DMS53 (cell line): ENCODE data around the gene DUS3L.

ENCODE experiments used
- DNase-seq: peaks from one replicate; lab custom pipeline; 2025; lab: John Stamatoyannopoulos, UW

The DUS3L gene

DNA sequence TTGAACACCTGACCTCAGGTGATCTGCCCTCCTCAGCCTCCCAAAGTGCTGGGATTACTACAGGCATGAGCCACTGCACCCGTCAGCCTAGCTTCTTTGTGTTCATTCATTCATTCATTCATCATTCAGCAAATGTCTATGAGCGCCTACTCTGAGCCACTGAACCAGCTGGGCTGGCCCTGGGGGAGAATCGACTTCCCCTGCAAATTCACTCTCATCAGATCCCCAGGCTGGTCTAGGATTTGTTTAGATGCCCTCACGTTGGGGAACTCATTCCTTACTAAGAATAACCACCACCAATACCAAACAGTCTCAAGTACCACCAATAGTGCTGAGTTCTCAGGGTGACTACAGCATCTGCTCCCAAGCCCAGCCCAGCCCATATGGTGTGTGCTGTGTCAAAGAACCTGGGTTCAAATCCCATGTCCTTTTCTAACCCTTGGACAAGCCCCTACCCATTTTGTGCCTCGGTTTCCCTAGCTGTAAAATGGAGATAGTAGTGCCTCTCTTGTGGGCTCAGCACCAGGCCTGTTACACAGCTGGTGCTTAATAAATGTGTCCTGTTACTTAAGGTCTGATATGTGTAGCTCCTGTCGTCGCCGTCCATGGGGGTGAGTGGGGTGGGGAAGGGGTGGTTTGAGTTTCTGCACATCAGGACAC is 30.7 kb upstream of the DUS3L start:
- DNase-seq: no peak

DNA sequence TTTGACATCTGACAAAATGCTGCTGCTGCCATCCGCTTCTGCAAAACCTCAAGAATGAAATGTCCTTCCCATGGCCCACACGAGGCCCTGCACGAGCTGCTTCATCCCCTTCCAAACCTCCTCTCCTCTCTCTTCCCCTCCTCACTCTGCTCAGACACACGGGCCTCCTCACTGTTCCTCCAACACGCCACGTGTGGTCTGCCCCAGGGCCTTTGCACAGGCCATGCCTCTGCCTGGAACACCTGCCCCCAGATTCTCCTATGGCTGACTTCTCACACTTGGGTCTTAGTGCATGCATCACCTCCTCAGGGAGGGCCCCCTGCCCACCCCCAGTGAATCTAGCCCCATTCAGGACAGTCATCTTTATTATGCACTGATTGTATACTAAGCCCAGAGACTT is 29.8 kb upstream of the DUS3L start:
- DNase-seq: no peak

GRCh38 chr19:5818594-5818993 is 27.6 kb upstream of the DUS3L start:
- DNase-seq: no peak

- DNase-seq: no peak
Measured at GRCh38 chr19:5817218-5817617, 26.3 kb upstream of the DUS3L start.

GRCh38 chr19:5814852-5815246 is 23.9 kb upstream of the DUS3L start:
- no peak for DNase-seq

DNA sequence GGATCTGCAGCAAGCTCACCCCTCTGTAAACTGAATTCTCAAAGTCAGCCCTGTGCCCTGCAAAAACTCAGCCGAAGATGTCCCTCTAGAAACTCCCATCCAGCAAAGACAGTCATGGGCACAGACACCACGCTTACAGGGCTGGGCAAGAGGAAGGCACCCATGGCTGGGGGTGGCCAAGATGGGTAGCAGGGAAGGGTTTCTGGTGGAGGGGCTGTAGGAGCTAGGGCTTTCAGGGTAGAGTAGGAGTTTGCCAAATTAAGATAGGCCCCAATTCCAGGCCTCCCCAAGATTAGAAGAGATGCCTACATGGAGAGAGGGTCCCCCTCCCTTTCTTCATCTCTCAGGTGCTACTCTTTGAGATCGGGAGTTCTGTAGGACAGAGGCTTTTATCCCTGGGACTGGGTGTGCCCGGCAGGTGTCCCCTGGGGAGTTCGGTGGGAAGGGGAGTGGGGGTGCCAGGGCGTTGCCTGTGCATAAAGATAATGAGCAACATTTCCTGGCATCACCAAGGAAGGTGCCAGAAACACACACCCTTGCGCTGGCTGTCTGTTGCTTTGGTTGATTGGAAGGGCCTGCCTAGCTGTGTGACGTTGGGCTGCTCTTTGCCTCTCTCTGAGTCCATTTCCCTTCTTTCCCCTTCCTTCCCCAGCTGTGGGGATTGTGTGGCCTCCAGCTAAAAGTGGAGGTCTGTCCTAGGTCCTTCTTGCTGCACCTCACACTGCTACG is 23.3 kb upstream of the DUS3L start:
- no peak for DNase-seq

- no peak for DNase-seq
Measured at GRCh38 chr19:5811117-5811516, 20.2 kb upstream of the DUS3L start.

GRCh38 chr19:5809469-5809868 is 18.5 kb upstream of the DUS3L start:
- DNase-seq: no peak

- no peak for DNase-seq
Measured at GRCh38 chr19:5809053-5809452, 18.1 kb upstream of the DUS3L start.

DNA sequence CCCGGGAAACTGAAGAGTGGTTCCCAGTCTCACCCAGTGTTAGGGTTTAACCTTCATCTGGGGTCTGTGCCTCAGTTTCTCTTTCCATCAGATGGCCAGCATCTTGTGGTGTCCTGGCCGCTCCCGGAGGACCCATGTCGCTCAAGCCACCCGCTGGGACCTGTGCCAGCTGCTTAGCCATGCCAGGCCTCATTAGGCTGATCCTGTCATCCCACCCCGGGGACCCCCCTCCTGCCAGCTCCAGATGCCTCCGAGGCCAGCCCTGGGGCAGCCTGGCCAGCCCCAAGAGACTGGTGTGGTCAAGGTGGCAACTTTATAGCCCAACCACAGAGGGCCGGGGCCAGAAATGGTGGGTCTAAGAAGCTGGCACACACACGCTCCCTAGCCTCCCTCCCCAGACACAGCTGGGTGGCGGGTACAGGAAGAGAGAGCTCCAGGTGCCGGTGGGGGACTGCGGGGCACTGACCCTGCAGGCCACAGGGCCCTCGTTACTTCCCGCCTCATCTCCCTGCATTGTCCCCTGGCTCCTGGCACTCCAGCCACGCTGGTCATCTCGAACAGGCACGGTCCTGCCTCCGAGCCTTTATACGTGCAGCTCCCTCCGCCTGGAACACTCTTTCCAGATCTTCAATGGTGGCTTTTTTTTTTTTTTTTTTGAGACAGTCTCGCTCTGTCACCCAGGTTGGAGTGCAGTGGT is 17.3 kb upstream of the DUS3L start:
- no peak for DNase-seq

DNA sequence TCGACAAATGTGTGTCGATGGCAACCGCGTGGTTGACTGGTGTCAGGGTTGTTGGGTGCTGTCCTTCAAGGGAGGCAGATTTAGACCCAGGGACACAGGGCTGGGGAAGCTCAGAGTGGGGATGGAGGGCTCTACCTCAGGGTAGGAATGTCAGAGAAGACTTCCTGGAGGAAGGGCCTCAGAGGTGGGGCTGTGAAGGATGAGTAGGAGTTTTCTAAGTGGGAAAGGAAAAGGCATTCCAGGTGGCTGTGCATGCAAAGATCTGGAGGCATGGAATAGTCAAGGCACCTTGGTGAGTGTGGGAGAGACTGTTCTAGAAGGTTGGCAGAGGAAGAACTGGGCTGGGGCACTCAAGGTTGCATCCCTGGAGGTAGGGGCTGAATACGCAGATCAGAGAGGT is 15.9 kb upstream of the DUS3L start:
- no peak for DNase-seq

DNA sequence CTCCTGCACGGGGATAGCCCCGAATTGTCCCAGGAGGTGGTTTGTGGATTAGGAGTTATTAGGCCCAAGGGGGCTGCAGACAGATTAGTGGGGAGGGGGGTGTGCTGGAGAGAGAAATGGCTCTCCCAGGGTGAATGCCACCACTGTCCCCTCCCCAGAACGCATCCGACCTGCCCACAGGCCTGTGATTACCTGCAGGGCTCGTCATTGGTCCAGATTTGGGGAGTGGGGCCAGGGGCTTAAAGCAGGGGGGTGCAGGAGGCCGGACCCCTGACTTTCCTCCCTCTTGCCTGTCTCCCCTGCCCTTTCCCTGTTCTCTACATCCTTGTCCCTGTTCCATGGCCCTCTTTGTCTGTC is 15.1 kb upstream of the DUS3L start:
- no peak for DNase-seq

DNA sequence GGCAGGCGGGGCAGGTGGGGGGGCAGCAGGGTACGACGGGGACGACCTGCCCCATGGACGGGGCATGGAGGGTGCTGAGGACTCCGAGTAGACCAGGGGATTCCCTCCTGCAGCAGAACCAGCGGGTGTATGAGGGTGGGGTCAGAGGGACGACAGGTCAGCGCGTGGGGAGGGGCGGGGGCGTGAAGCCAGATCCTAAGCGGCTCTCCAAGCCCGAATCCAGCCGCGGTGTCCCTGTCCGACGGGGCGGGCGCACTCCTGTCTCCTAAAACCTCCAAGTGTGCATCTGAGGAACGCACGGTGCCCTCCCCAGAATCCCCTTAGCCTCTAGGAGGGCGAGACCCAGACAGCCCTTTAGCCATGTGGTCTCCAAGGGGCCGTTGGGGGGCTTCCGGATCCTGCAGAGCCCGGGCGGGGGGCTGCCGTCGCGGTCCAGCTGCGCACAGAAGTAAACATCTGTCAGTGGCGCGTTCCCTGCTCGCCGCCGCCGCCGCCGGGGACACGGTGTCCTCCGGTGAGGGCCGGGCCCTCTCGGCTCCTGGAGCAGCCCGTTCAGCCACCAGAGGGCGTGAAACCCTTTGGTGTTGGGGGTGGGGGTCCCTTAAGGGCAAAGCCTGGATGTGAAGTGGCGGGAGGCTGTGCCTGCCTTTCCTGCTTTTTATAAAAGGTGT is 14.6 kb upstream of the DUS3L start:
- peak; percentile 84 for DNase-seq

- DNase-seq: peak; percentile 72
Measured at GRCh38 chr19:5804516-5805461, 13.8 kb upstream of the DUS3L start, which contains the start of gene NRTN. NRTN (plus strand) TSS chr19:5805067; CDS start chr19:5824166, 19,099 bp downstream.

DNA sequence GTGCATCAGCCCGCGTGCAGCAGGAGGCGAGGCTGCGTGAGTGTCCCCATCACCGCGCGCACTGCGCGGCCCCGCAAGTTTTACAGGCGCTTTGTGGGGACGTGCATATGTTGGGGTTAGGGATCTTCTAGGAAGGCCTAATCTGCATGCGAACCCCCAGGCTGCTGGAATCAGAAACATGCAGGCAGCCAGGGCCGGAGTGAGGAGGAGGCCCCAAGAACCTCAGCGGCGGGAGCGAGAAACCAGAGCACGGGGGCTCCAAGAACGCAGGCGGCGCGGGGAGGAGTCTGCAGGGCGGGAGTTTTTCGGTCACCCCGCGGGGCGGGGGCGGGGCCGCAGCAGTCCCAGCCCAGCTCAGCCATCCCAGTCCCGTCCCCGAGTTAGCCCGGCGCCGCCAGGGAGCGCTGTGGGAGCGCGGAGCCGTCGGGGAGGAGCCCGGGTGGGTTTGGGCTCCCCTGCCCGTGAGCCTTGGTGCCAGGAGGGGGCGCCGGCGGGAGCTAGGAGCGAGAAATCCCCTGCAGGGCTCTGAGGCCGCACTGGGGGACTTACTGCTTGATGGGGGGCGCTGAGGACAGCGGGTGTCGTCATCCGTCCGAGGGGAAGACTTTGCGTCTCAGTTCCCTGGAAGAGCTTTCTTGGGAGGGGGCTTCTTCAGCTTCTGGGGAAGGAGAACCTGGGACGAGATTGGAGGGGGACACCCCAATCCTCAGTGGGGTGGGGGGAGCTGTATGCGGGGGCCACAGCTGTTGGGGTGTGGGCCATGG is 13.0 kb upstream of the DUS3L start:
- peak; percentile 93 for DNase-seq

DNA sequence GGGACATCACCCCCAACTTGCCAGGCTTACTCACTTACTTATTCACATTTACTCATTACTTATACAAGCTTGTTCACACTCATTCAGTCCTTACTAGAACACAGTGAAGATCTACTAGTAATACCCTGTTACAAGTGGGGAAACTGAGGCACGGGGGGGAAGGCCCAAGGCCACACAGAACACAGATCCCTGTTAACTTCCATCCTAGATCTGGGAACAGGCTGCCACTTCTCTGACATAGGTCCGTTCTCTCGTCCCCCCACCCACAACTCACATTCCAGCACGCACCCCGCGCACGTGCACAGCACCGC is 12.4 kb upstream of the DUS3L start:
- DNase-seq: no peak

GRCh38 chr19:5801796-5802619 is 11.0 kb upstream of the DUS3L start:
- DNase-seq: no peak

GRCh38 chr19:5800361-5801270 is 9.7 kb upstream of the DUS3L start:
- no peak for DNase-seq
